ENCODE measurements around the gene PLLP. TPM values are rescaled to one million over a fixed set of nuclear protein-coding genes. Genes with fewer than 3 reads are reported as not detected.

PLLP gene
- total and polyA plus RNA-seq, 2 donors (not counting 1 experiment from before 2014, with no cell fraction given): 0.15 TPM; not detected in 1

GRCh38 chr16:57266531-57267260 lies 17.8 kb downstream of the PLLP start:
- H3K36me3 ChIP-seq (replicated peaks in 1 of 2; ENCODE audit: control extremely low read depth in 1 of 2, control insufficient read depth in 1 of 2, extremely low read depth in 1 of 2, insufficient read depth in 2 of 2, low read length in 1 of 2): no peaks in the 10 kb centered on the region
- WGBS (ENCODE audit: insufficient coverage): 41% methylated on average over 5 of the region's 6 CpGs
- H3K27ac ChIP-seq (ENCODE audit: low read length in 2 of 2): no peak overlapping the region
- DNase-seq: no peak
- H3K9me3 Mint-ChIP-seq (ENCODE audit: insufficient read depth): no peaks in the 10 kb centered on the region
- H3K27ac Mint-ChIP-seq: no peak overlapping the region
- POLR2A ChIA-PET: no interaction called here
- TF ChIP-seq EZH2 (IDR thresholded peaks at IDR 0.05; ENCODE audit: borderline replicate concordance, insufficient read depth, low read depth, low read length, poor library complexity, severe bottlenecking) (no peak), CTCF (IDR thresholded peaks at IDR 0.05) (no peak)
- H3K27me3 ChIP-seq (replicated peaks in 1 of 4; ENCODE audit: control extremely low read depth in 1 of 4, control insufficient read depth in 3 of 4, insufficient read depth in 4 of 4, low read length in 3 of 4): no peaks in the 10 kb centered on the region
- H2AFZ ChIP-seq (ENCODE audit: insufficient read depth, low read depth, low read length, poor library complexity, severe bottlenecking): no peak overlapping the region
- ATAC-seq (ENCODE audit: low read depth): no peak
- no peaks in the 10 kb centered on the region for H3K79me2 ChIP-seq (ENCODE audit: control insufficient read depth, insufficient read depth, low read length)
- intact Hi-C loops (cut with micrococcal nuclease): no loop called here
- no peak overlapping the region for H3K9ac ChIP-seq (ENCODE audit: low read length)
- H3K4me1 Mint-ChIP-seq: peaks cover 3% of the 10 kb centered on the region
- H3K4me3 ChIP-seq (ENCODE audit: control extremely low read depth in 1 of 5, extremely low read depth in 1 of 5, insufficient read depth in 1 of 5, low read depth in 2 of 5, low read length in 4 of 5): no peak overlapping the region
- no peak overlapping the region for H3K4me3 Mint-ChIP-seq
- CTCF ChIA-PET: no interaction called here
- H4K20me1 ChIP-seq (ENCODE audit: control insufficient read depth, insufficient read depth, low read length, poor library complexity, severe bottlenecking): no peaks in the 10 kb centered on the region
- peaks cover 0 to 5% of the 10 kb centered on the region in 2 donors for H3K4me1 ChIP-seq (ENCODE audit: control insufficient read depth in 2 of 2, insufficient read depth in 2 of 2, low read length in 2 of 2)
- no peak overlapping the region for H3K4me2 ChIP-seq (replicated peaks; ENCODE audit: low read depth, low read length, poor library complexity, severe bottlenecking)
- no peaks in the 10 kb centered on the region for H3K27me3 Mint-ChIP-seq
- no peaks in the 10 kb centered on the region for H3K9me3 ChIP-seq (ENCODE audit: control extremely low read depth in 1 of 3, control insufficient read depth in 2 of 3, insufficient read depth in 1 of 3, low read length in 2 of 3)

GRCh38 chr16:57265850-57266530 lies 18.5 kb downstream of the PLLP start:
- no peak overlapping the region for H3K27ac Mint-ChIP-seq
- ChIA-PET POLR2A (no interaction called here), CTCF (no interaction called here)
- TF ChIP-seq EZH2 (IDR thresholded peaks at IDR 0.05; ENCODE audit: borderline replicate concordance, insufficient read depth, low read depth, low read length, poor library complexity, severe bottlenecking) (no peak), CTCF (IDR thresholded peaks at IDR 0.05) (no peak)
- Histone ChIP-seq H3K4me1 (ENCODE audit: control insufficient read depth in 2 of 2, insufficient read depth in 2 of 2, low read length in 2 of 2) (peaks cover 0 to 5% of the 10 kb centered on the region in 2 donors), H2AFZ (ENCODE audit: insufficient read depth, low read depth, low read length, poor library complexity, severe bottlenecking) (no peak overlapping the region), H3K9me3 (ENCODE audit: control extremely low read depth in 1 of 3, control insufficient read depth in 2 of 3, insufficient read depth in 1 of 3, low read length in 2 of 3) (no peaks in the 10 kb centered on the region), H3K79me2 (ENCODE audit: control insufficient read depth, insufficient read depth, low read length) (no peaks in the 10 kb centered on the region), H3K9ac (ENCODE audit: low read length) (no peak overlapping the region), H3K27me3 (replicated peaks in 1 of 4; ENCODE audit: control extremely low read depth in 1 of 4, control insufficient read depth in 3 of 4, insufficient read depth in 4 of 4, low read length in 3 of 4) (no peaks in the 10 kb centered on the region), H3K27ac (ENCODE audit: low read length in 2 of 2) (no peak overlapping the region), H3K4me3 (ENCODE audit: control extremely low read depth in 1 of 5, extremely low read depth in 1 of 5, insufficient read depth in 1 of 5, low read depth in 2 of 5, low read length in 4 of 5) (no peak overlapping the region), H3K4me2 (replicated peaks; ENCODE audit: low read depth, low read length, poor library complexity, severe bottlenecking) (no peak overlapping the region), H3K36me3 (replicated peaks in 1 of 2; ENCODE audit: control extremely low read depth in 1 of 2, control insufficient read depth in 1 of 2, extremely low read depth in 1 of 2, insufficient read depth in 2 of 2, low read length in 1 of 2) (no peaks in the 10 kb centered on the region), H4K20me1 (ENCODE audit: control insufficient read depth, insufficient read depth, low read length, poor library complexity, severe bottlenecking) (no peaks in the 10 kb centered on the region)
- intact Hi-C loops (cut with micrococcal nuclease): no loop called here
- H3K4me3 Mint-ChIP-seq: no peak overlapping the region
- WGBS (ENCODE audit: insufficient coverage): 94% methylated on average over 14 of the region's 16 CpGs
- DNase-seq (no peak), ATAC-seq (ENCODE audit: low read depth) (no peak)
- H3K4me1 Mint-ChIP-seq: peaks cover 3% of the 10 kb centered on the region
- H3K9me3 Mint-ChIP-seq (ENCODE audit: insufficient read depth): no peaks in the 10 kb centered on the region
- no peaks in the 10 kb centered on the region for H3K27me3 Mint-ChIP-seq
